GM18861 (cell line): ENCODE data around the gene CORO1C.

Experiments used
- ATAC-seq: cut with Tn5 transposase; IDR thresholded peaks from one replicate; pipeline ENCODE4 v1.9.1; 2021; ENCODE audit not compliant: unreplicated experiment

The CORO1C gene

GRCh38 chr12:108727868-108728735 is 3.2 kb downstream of the CORO1C start:
- ATAC-seq, result no peak

- ATAC-seq, result no peak
Observed at GRCh38 chr12:108727161-108727560, 4.2 kb downstream of the CORO1C start.

- no peak for ATAC-seq
Observed at GRCh38 chr12:108724890-108725151, 6.5 kb downstream of the CORO1C start.

- no peak for ATAC-seq
Observed at GRCh38 chr12:108724054-108724889, 7.0 kb downstream of the CORO1C start.

- peak; percentile 37 for ATAC-seq
Observed at GRCh38 chr12:108722992-108723766, 8.1 kb downstream of the CORO1C start.

GRCh38 chr12:108722463-108722862 is 8.9 kb downstream of the CORO1C start:
- ATAC-seq, result no peak

- ATAC-seq, result no peak
Observed at GRCh38 chr12:108721824-108722223, 9.5 kb downstream of the CORO1C start.

- ATAC-seq, result no peak
Observed at GRCh38 chr12:108720757-108721514, 10.4 kb downstream of the CORO1C start.

GRCh38 chr12:108717243-108717642 is 14.1 kb downstream of the CORO1C start:
- ATAC-seq, result no peak

GRCh38 chr12:108714866-108715265 is 16.5 kb downstream of the CORO1C start:
- no peak for ATAC-seq

GRCh38 chr12:108713471-108713870 is 17.8 kb downstream of the CORO1C start:
- no peak for ATAC-seq

GRCh38 chr12:108712925-108713203 is 18.5 kb downstream of the CORO1C start:
- ATAC-seq, result no peak

- no peak for ATAC-seq
Observed at GRCh38 chr12:108712165-108712924, 19.0 kb downstream of the CORO1C start.

- no peak for ATAC-seq
Observed at GRCh38 chr12:108711489-108712164, 19.7 kb downstream of the CORO1C start.

GRCh38 chr12:108709697-108710096 is 21.6 kb downstream of the CORO1C start:
- ATAC-seq, result no peak

- ATAC-seq, result no peak
Observed at GRCh38 chr12:108704527-108704926, 26.8 kb downstream of the CORO1C start.

GRCh38 chr12:108702595-108703320 is 28.6 kb downstream of the CORO1C start:
- no peak for ATAC-seq

GRCh38 chr12:108701779-108702441 is 29.4 kb downstream of the CORO1C start:
- ATAC-seq, result no peak
